NCI-H2107 treated with DMSO at 0.1 percent for 48 hours (cell line): ENCODE data around the gene TXK.

ENCODE experiments used
- DNase-seq: peaks from one replicate; lab custom pipeline; 2025; ENCODE audit not compliant: unreplicated experiment; lab: John Stamatoyannopoulos, UW

TXK gene

DNA sequence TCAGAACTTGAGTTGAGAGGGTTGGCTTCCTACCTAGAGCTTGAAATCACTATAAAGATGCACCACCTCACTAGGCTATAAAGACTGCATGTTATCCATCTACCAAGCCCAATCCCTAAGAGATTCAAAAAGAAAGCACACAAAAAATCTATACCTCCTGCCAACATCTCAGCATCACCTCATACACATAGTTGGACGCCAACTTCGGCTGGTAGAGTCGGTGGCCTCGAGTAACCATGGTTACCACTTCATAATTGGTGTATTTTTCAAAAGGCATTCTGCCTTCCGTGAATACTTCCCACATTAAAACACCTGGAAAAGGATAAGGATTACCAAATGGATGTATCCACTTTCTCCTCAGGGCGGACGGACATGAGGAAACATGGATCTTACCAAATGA is 4.5 kb upstream of the TXK start:
- no peak for DNase-seq

GRCh38 chr4:48137846-48138245 is 3.8 kb upstream of the TXK start:
- DNase-seq: no peak

GRCh38 chr4:48133669-48134068 is 381 bp downstream of the TXK start:
- DNase-seq: no peak

GRCh38 chr4:48131736-48132135 is 2.3 kb downstream of the TXK start:
- no peak for DNase-seq

- no peak for DNase-seq
Observed at GRCh38 chr4:48130100-48130499, 4.0 kb downstream of the TXK start.

DNA sequence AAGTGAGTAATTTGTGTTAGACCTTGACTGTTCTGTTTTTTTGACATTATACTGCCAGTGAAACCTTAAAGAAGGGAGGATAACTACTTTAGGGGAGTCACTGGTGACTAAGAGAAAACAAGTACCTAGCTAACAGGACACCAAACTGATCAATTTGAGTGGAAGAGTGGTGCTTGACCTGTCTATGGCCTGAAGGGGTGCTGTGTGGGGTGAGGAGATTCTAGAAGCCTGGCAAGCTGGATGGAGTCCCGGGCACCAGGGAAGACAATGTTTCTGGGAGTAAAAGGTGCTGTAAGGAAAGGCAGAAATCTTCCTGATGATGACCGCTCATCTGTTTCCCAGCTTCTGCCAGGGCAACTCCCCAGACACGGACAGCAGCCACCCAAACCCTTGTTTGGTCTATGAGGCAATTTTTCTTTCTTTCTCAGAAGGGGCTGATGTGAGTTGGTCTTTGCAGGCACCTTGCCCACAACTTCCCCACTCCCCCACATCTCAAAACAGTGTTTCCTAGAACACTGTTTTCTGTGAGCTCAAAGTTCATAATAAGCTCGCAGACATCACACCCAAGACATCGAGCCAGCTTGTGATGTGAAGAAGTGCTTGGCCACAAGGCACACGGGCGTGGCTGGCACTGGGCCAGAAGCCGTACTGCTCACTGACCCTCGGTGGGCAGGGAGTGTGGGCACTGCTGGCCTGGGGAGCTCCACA is 4.6 kb downstream of the TXK start:
- DNase-seq: no peak

GRCh38 chr4:48127682-48128404 is 6.2 kb downstream of the TXK start:
- no peak for DNase-seq

DNA sequence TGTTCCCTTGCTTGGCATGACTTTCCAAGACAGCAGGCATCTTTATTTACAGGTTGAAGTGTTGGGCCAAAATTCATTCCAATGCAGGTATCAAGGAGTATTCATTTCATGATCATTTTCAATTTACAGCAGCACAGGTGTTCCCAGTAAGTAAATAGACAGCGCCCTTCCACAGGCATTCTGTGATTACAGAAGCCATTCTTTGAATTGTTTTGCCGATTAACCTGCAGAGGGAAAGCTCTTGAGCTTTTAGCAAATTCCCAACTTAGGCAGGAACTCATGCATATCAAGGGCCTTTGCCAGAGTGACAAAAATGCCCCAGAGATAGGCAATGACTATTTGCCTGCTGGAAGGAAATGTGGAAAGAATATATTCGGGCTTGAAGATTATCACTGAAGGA is 6.8 kb downstream of the TXK start:
- DNase-seq: no peak

DNA sequence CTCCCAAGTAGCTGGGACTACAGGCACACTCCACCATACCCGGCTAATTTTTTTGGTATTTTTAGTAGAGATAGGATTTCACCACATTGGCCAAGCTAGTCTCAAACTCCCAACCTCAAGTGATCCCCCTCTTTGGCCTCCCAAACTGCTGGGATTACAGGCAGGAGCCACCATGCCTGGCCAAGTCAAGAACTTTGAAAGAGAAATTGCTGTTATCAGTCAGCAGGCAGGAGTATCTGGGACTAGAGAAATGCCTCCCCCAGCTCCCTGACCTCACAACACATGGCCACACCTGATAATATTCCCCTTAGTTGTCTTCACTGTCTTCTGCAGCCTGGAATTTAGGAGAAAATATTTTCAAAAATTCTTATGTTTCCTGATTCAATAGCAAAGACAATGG is 7.4 kb downstream of the TXK start:
- DNase-seq: no peak

DNA sequence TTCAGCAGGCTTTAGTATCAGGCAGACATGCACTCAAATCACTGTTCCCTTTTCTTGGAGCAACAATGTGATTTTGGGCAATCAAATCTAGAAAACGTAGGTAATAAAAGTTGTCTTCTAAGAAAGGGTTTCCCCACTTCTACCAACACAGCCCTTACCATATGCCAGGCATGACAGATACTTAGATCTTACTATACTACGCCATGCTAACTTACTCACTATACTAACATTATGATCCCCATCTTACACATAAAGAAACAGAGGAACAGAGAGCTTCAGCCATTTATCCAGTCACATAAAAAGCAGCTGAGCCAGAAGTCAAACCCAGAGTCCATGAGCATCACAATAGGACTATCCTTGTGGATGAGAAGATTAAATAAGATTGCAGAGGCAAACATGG is 9.2 kb downstream of the TXK start:
- DNase-seq: no peak

DNA sequence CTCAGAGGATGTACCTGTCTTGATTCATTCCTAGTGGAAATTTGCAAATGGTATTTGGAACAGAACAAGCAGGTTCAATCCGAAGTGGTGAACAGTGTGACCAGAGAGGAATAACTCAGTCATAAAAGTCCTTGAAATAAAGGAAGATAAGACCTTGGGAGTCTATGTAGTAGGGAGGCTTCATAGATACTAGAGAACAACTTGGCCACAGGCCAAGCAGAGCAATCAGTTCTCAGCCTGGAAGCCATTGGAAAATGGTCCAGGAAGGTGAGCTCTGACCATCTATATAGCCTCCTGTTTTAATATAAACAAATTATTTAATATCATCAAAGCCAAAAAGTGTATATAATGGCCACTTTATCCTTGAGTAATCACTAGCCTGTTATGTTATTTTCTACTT is 11.3 kb downstream of the TXK start:
- DNase-seq: no peak

- DNase-seq: no peak
Observed at GRCh38 chr4:48121180-48121579, 12.9 kb downstream of the TXK start.

- no peak for DNase-seq
Observed at GRCh38 chr4:48120132-48120531, 13.9 kb downstream of the TXK start.

DNA sequence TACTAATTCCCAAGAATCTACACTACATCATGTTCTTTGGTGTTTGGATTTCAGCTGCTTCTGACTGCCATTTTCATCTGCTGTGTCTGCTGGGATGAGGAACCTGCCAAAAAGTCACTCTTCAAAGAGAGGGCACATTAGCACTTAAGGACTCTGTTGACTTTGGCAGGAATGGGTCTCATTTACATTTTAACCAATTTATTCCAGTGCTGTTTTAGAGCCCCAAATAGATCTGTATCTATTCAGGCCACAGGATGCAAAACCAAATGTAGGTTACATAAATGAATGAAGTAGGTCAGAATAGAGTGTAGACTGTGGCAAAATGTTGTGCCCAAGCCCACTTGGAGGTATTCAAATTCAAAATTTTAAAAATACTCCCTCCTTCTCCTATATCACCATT is 14.4 kb downstream of the TXK start:
- DNase-seq: no peak

DNA sequence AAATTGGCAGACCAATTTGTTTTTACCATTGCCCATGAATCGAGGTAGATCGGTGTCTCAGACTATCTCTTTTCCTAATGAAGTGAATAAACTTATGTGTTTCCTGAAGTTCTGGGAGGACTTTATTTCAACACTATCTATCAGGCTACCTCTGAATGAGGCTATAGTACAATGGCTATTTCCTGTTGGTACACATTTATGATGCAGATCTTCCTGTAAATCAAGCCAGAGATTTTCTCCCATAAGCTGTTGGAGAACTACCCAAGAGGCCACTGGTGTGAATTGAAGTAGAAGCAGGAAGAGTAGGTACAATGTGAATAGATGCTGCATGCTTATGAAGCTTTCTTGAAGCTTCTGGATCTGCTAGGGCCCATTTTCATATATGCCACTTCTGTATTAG is 16.0 kb downstream of the TXK start:
- no peak for DNase-seq

GRCh38 chr4:48116582-48116981 is 17.5 kb downstream of the TXK start:
- DNase-seq: no peak

- DNase-seq: no peak
Observed at GRCh38 chr4:48114412-48114811, 19.6 kb downstream of the TXK start.

DNA sequence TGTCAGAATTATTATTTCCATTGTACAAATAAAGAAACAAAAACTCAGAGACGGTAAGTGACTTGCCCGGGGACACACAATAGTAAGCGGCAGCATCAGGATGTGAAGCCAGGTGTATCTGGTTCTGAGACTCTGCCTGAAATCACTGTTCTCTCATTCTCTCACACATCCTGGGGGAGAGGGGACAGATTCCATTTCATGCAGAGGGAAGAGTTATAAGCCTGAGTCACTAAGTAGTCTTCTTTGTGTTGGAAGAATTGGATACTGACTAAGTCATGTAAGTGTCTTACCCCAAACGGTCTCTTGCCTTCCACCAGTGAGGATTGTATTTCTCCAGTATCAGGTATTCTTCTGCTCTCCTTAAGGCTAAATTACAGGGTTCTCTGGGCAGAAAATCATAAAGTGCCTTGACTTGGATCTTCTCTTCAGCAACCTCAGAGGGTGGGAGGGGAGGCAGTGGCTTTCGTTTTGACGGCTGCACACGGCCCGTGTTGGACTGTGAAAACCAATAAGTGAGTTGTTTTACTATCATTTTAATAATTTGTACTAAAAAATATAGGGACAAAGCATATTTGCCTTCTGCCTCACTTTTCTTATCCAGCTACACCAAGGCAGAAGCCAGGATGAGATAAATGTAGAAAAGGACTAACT is 21.9 kb downstream of the TXK start:
- no peak for DNase-seq

GRCh38 chr4:48110452-48110978 is 23.5 kb downstream of the TXK start:
- DNase-seq: no peak

DNA sequence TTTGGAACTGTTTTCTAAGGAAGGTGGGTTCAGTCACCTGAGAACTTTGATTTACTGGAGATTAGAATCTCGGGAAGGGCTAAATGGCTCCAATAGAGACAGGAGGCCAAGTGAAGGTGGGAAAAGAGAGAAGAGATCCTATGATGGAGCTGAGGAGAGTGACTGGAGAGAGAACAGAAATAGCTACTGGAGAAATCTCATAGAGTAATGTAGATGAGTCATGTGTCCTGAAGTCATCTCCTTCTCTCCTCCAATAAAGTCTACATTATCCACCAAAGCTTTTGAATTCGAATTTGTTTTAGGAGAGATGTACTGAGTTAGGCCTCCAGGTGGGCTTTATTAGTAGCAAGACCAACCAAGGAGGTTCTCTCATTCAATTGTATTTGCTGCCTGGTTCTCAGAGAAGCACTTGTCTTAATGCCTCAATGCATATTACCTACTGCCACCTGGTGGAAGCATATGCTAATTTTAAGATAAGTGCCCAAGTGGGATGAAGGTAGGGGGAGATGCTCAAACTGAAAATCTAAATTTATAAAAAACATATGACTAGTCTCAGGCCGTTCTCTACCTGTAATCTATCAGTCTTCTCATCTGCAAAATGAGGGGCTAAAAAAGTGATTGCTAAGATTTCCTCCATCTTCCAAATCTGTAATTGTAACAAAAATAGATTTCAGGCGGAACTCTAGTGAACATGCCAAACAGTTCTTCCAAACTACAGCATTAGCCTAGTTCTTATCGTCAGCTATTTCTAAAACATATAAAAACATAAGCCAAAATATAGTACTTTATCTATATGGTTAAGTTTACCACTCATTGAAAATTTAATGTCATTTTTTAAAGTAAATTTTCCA is 24.4 kb downstream of the TXK start:
- no peak for DNase-seq
